Measurements from ENCODE around the gene ERAL1. TPM values are rescaled to one million over a fixed set of nuclear protein-coding genes. Genes with fewer than 3 reads are reported as not detected.

Gene ERAL1
- total and polyA plus RNA-seq, 2 donors (not counting 1 experiment from before 2014, with no cell fraction given): 35.9 to 45.7 TPM

GRCh38 chr17:28891201-28891600 lies 36.4 kb downstream of the ERAL1 start:
- intact Hi-C loops (cut with micrococcal nuclease): no loop called here
- POLR2A ChIA-PET: interaction anchor here (0.6 to 0.8 kb wide), 2 partner anchors 20 to 49 kb away, joined by 3 read pairs; no protein-coding TSS in a partner anchor

More at GRCh38 chr17:28891201-28891600, 36.4 kb downstream of the ERAL1 start:
- Histone ChIP-seq H3K36me3 (replicated peaks in 1 of 2; ENCODE audit: control extremely low read depth in 1 of 2, control insufficient read depth in 1 of 2, extremely low read depth in 1 of 2, insufficient read depth in 2 of 2, low read length in 1 of 2) (peaks cover 0 to 29% of the 10 kb centered on the region in 2 experiments), H3K79me2 (ENCODE audit: control insufficient read depth, insufficient read depth, low read length) (peaks cover 87% of the 10 kb centered on the region), H3K4me1 (ENCODE audit: control insufficient read depth in 2 of 2, insufficient read depth in 2 of 2, low read length in 2 of 2) (peaks cover 64 to 80% of the 10 kb centered on the region in 2 donors), H3K4me3 (ENCODE audit: control extremely low read depth in 1 of 5, extremely low read depth in 1 of 5, insufficient read depth in 1 of 5, low read depth in 2 of 5, low read length in 4 of 5) (no peak overlapping the region), H3K27me3 (replicated peaks in 1 of 4; ENCODE audit: control extremely low read depth in 1 of 4, control insufficient read depth in 3 of 4, insufficient read depth in 4 of 4, low read length in 3 of 4) (no peaks in the 10 kb centered on the region), H3K4me2 (replicated peaks; ENCODE audit: low read depth, low read length, poor library complexity, severe bottlenecking) (no peak overlapping the region), H2AFZ (ENCODE audit: insufficient read depth, low read depth, low read length, poor library complexity, severe bottlenecking) (no peak overlapping the region), H3K9ac (ENCODE audit: low read length) (no peak overlapping the region), H4K20me1 (ENCODE audit: control insufficient read depth, insufficient read depth, low read length, poor library complexity, severe bottlenecking) (peaks cover 64% of the 10 kb centered on the region), H3K9me3 (ENCODE audit: control extremely low read depth in 1 of 3, control insufficient read depth in 2 of 3, insufficient read depth in 1 of 3, low read length in 2 of 3) (no peaks in the 10 kb centered on the region), H3K27ac (ENCODE audit: low read length in 2 of 2) (peak overlapping the region in 1 of 2 donors; percentile 97)
- no peak for ATAC-seq (ENCODE audit: low read depth)
- no peak for DNase-seq
- no peak for TF ChIP-seq EZH2 (IDR thresholded peaks at IDR 0.05; ENCODE audit: borderline replicate concordance, insufficient read depth, low read depth, low read length, poor library complexity, severe bottlenecking)
- no peak for TF ChIP-seq CTCF (IDR thresholded peaks at IDR 0.05)
- 100% methylated on average over 1 of the region's 1 CpG for WGBS (ENCODE audit: insufficient coverage)
- peak overlapping the region; percentile 86 for H3K27ac Mint-ChIP-seq
- peaks cover 80% of the 10 kb centered on the region for H3K4me1 Mint-ChIP-seq
- H3K9me3 Mint-ChIP-seq (ENCODE audit: insufficient read depth): no peaks in the 10 kb centered on the region
- peak overlapping the region; percentile 56 for H3K4me3 Mint-ChIP-seq
- CTCF ChIA-PET: interaction anchor here (0.5 to 2.1 kb wide), 4 partner anchors 11 to 250 kb away, joined by 3 to 7 read pairs (median 6); partner anchors contain the start of gene DHRS13
- H3K27me3 Mint-ChIP-seq: no peaks in the 10 kb centered on the region
